GM23248 (cell line): ENCODE results near the gene ACSF2. TPM values are rescaled to one million over a fixed set of nuclear protein-coding genes. Genes with fewer than 3 reads are reported as not detected.
A peak's percentile ranks its signal among the peaks of the same experiment; 100 is the strongest.
"Not testable (repeated sequence)": the region's sequence is repeated elsewhere in the genome, so short reads cannot be mapped to it uniquely, and the experiment has no call there.

Source experiments
- DNase-seq: peaks from one replicate; pipeline ENCODE4 v3.0.0-alpha.2; 2015
- H2AFZ ChIP-seq: fragments of 200-600 bp; sonication (generic); 2 replicates; pipeline ENCODE4 v1.6.1; 2016; ENCODE audit warnings: antibody characterized with exemption
- H3F3A ChIP-seq: fragments of 200-600 bp; sonication (generic); 2 replicates; pipeline ENCODE4 v1.6.1; 2016; ENCODE audit warnings: mild to moderate bottlenecking, antibody characterized with exemption, mixed run types; ENCODE audit not compliant: insufficient read depth
- H3K27ac ChIP-seq: fragments of 200-600 bp; sonication (generic); 2 replicates; pipeline ENCODE4 v1.5.1; 2016; ENCODE audit warnings: mild to moderate bottlenecking
- H3K27me3 ChIP-seq: fragments of 200-600 bp; sonication (generic); replicated peaks from 2 replicates; pipeline ENCODE4 v1.6.1; 2016; ENCODE audit warnings: mild to moderate bottlenecking; ENCODE audit not compliant: insufficient read depth
- H3K36me3 ChIP-seq: fragments of 200-600 bp; sonication (generic); 2 replicates; pipeline ENCODE4 v1.6.1; 2016; ENCODE audit warnings: low read depth, mild to moderate bottlenecking
- H3K4me1 ChIP-seq: fragments of 200-600 bp; sonication (generic); 2 replicates; pipeline ENCODE4 v1.6.1; 2016; ENCODE audit warnings: mild to moderate bottlenecking; ENCODE audit not compliant: insufficient read depth
- H3K4me2 ChIP-seq: fragments of 200-600 bp; sonication (generic); one replicate; pipeline ENCODE4 v1.6.1; 2016; ENCODE audit warnings: mild to moderate bottlenecking; ENCODE audit not compliant: unreplicated experiment
- H3K4me3 ChIP-seq: fragments of 200-600 bp; sonication (generic); 2 replicates; pipeline ENCODE4 v1.5.1; 2016; ENCODE audit warnings: mild to moderate bottlenecking
- H3K79me2 ChIP-seq: fragments of 200-600 bp; sonication (generic); 2 replicates; pipeline ENCODE4 v1.6.1; 2016; ENCODE audit warnings: mild to moderate bottlenecking; ENCODE audit not compliant: insufficient read depth
- H3K9ac ChIP-seq: fragments of 200-600 bp; sonication (generic); 2 replicates; pipeline ENCODE4 v1.6.1; 2016; ENCODE audit warnings: mild to moderate bottlenecking
- H3K9me2 ChIP-seq: fragments of 200-600 bp; sonication (generic); 2 replicates; pipeline ENCODE4 v1.6.1; 2016; ENCODE audit warnings: mixed run types, mild to moderate bottlenecking, moderate library complexity; ENCODE audit not compliant: insufficient read depth
- H3K9me3 ChIP-seq: fragments of 200-600 bp; sonication (generic); one replicate; pipeline ENCODE4 v1.6.1; 2017; ENCODE audit warnings: low read depth
- H4K20me1 ChIP-seq: fragments of 200-600 bp; sonication (generic); 2 replicates; pipeline ENCODE4 v1.6.0; 2016; ENCODE audit not compliant: insufficient read depth
- EZH2 ChIP-seq: fragments of 200-600 bp; sonication (generic); IDR thresholded peaks from 2 replicates; pipeline ENCODE4 v1.6.1; 2018; ENCODE audit warnings: antibody characterized with exemption, mild to moderate bottlenecking; ENCODE audit not compliant: insufficient read depth, poor library complexity, severe bottlenecking
- EZH2phosphoT487 ChIP-seq: fragments of 200-600 bp; sonication (generic); IDR thresholded peaks from 2 replicates; pipeline ENCODE4 v1.6.1; 2018; ENCODE audit warnings: antibody characterized with exemption, moderate library complexity, mild to moderate bottlenecking, low read depth; ENCODE audit not compliant: insufficient read depth
- WGBS, 2 experiments: methylation state at CpG; one replicate each; pipeline ENCODE4 v1.1.6; 2015 to 2017; ENCODE audit warnings: low lambda C conversion rate in 2 of 2, low coverage in 1 of 2; ENCODE audit errors: missing lambda C conversion rate in 2 of 2; 5-methylcytosine and 5-hydroxymethylcytosine counted together
- in situ Hi-C: fragments of 300-500 bp; cut with MboI; formaldehyde crosslinking; loops from 2 replicates; pipeline ENCODE4 v1.15.0; 2020
- polyA plus RNA-seq: library from polyadenylated mRNA; unstranded; fragments of >200 nt; fragmentation: Nextera tagmentation; extraction: Ambion mirVana; gene quantifications from 2 replicates; pipeline ENCODE4 v1.2.1, GENCODE V29; 2016
- total RNA-seq: library from RNA; depleted of rRNA; stranded (reverse); fragments of >200 nt; shearing (Covaris generic); gene quantifications from 2 replicates; pipeline ENCODE4 v1.2.3, GENCODE V29; 2014

Gene ACSF2
- total and polyA plus RNA-seq, 2 experiments from 2014 or later, result 3.7 to 8.6 TPM

- WGBS, 2 experiments, result 96 to 97% methylated on average over 9 of the region's 9 CpGs
- peaks cover 25% of the 10 kb centered on the region for H3F3A ChIP-seq
- H3K36me3 ChIP-seq, result no peaks in the 10 kb centered on the region
- H2AFZ ChIP-seq, result no peak overlapping the region
- no peak overlapping the region for H3K4me3 ChIP-seq
- no peaks in the 10 kb centered on the region for H3K9me3 ChIP-seq
- TF ChIP-seq EZH2, result no peak
- TF ChIP-seq EZH2phosphoT487, result no peak
- no peak overlapping the region for H3K27ac ChIP-seq
- in situ Hi-C loops, result no loop called here
- no peaks in the 10 kb centered on the region for H3K27me3 ChIP-seq
- H4K20me1 ChIP-seq, result no peaks in the 10 kb centered on the region
- H3K9ac ChIP-seq, result no peak overlapping the region
- no peaks in the 10 kb centered on the region for H3K9me2 ChIP-seq
- H3K4me2 ChIP-seq, result no peak overlapping the region
- H3K4me1 ChIP-seq, result peaks cover 23% of the 10 kb centered on the region
- no peak for DNase-seq
- no peaks in the 10 kb centered on the region for H3K79me2 ChIP-seq
Measured at GRCh38 chr17:50424246-50424995, 1.6 kb upstream of the ACSF2 start.

DNA sequence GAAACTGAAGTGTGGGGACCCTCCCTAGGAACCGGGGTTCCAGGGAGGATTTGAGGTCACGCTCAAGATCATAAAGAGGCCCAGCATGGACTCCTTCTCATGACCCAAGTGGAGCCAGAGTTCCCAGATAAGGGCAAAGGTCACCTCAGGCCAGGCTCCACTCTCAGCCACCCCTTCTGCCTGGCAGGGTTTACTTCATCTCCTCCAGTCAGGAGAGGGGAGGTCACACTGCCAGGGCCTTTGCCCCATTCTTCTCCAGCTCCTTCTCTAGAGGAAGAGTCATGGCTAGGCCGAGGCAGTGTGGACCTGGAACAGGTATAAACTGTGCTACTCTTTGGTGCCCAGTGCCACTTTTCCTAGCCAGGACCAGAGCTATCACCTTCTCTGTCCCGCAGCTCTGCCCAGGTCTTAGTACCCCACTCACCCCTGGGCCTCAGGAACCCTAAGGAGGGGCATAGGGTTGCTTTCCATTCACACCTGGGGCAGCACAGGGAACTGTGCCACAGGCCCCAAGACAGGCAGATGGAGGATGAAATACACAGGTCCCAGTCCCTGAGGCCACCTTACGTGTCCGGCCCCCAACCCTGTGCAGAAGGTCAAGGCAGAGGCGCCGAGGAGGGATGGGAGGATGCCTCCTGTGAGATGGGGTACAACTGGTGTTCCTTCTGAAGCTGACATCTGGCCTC lies 879 bp upstream of the ACSF2 start:
- Histone ChIP-seq H3K27me3 (no peaks in the 10 kb centered on the region), H3K4me1 (peaks cover 23% of the 10 kb centered on the region), H3K27ac (no peak overlapping the region), H3F3A (peaks cover 24% of the 10 kb centered on the region), H3K9me3 (no peaks in the 10 kb centered on the region), H4K20me1 (no peaks in the 10 kb centered on the region), H3K9me2 (no peaks in the 10 kb centered on the region), H3K9ac (peak overlapping the region; percentile 80), H3K36me3 (no peaks in the 10 kb centered on the region), H3K4me3 (peak overlapping the region; percentile 80), H3K4me2 (peak overlapping the region; percentile 81), H3K79me2 (no peaks in the 10 kb centered on the region), H2AFZ (peak overlapping the region; percentile 94)
- TF ChIP-seq EZH2phosphoT487, result no peak
- no peak for TF ChIP-seq EZH2
- no peak for DNase-seq
- in situ Hi-C loops, result no loop called here
- 89 to 93% methylated on average over 8 of the region's 8 CpGs for WGBS, 2 experiments

DNA sequence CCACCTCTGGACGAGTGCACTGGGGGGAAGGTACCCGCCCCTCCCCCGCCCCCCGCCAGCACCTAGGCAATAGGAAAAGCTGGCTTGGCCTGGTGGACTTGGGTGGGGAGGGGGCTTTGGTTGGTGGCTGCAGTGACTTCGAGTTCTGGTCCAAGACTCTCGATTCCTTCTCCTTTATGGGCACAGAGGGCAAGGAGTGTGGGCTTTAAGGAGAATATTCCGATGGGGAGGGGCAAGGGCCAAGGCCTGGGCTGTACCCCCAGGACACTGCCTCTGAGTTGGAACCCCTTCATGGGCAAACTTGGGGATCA lies 409 bp downstream of the ACSF2 start:
- Histone ChIP-seq H3K9me2 (no peaks in the 10 kb centered on the region), H3K4me2 (peak overlapping the region; percentile 81), H3K4me3 (peak overlapping the region; percentile 80), H2AFZ (peak overlapping the region; percentile 94), H3F3A (peaks cover 11% of the 10 kb centered on the region; the same call in 1 of the 2 replicates), H3K9me3 (no peaks in the 10 kb centered on the region), H4K20me1 (no peaks in the 10 kb centered on the region), H3K27ac (peak overlapping the region; percentile 18; the same call in 1 of the 2 replicates), H3K27me3 (no peaks in the 10 kb centered on the region), H3K79me2 (no peaks in the 10 kb centered on the region), H3K9ac (peak overlapping the region; percentile 80), H3K36me3 (no peaks in the 10 kb centered on the region), H3K4me1 (peaks cover 18% of the 10 kb centered on the region)
- TF ChIP-seq EZH2 (no peak), EZH2phosphoT487 (no peak)
- DNase-seq, result no peak
- in situ Hi-C loops, result no loop called here
- WGBS, 2 experiments, result 0 to 1% methylated on average over 3 to 7 of the region's 7 CpGs

DNA sequence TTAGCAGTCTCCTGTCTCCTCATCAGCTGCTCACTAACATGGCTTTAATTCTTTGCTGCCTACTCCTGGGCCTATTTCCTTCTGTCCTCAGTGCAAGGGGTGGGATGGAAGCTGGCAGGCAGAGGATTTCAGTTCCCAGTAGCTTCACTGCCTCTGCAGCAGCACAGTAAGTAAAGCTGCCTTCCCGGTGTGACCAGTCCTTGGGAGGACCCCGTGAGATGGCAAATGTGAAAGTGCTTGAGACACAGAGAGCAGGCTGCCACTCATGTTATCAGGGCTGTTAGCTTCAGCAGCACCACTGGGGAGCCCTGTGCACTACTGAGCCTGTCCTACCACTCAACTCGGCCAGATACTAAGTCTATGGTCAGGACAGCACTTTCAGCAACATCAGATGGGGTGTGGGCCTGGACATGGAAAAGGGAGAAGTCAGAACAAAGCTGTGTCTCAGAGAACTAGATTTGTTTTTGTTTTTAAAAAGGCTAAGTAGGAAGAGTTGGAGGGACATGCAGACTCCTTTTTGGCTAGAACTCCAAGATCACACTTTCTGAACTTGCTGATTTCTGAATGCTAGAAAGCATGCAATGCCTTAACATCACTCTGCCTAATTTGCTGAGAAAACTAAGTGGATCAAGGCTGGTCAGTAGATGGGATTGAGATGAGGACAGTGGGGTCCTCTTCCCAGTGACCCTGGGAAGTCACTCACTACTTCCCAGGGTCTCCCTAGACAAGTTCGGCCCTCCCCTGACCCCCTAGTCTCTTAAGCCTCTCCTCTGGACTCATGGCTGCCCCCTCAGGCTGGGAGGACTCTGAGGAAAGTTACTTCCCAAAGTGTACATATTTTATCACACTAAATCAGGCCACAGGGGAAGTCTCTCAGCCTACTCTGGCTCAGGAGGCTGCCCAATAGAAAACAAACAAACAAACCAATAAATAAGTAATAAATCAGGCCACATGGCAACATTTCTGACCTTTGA lies 1.1 kb downstream of the ACSF2 start:
- H3K4me1 ChIP-seq, result peaks cover 13% of the 10 kb centered on the region; the same call in 1 of the 2 replicates
- in situ Hi-C loops, result no loop called here
- H3K4me3 ChIP-seq, result peak overlapping the region; percentile 80
- H3K9ac ChIP-seq, result peak overlapping the region; percentile 80
- H3K9me2 ChIP-seq, result no peaks in the 10 kb centered on the region
- H3K27me3 ChIP-seq, result no peaks in the 10 kb centered on the region
- peak overlapping the region; percentile 18; the same call in 1 of the 2 replicates for H3K27ac ChIP-seq
- H4K20me1 ChIP-seq, result no peaks in the 10 kb centered on the region
- WGBS, 2 experiments, result 4 to 18% methylated on average over 3 to 4 of the region's 4 CpGs
- TF ChIP-seq EZH2phosphoT487, result no peak
- H3F3A ChIP-seq, result 0 out of 2 replicates have a peak, but pooled peaks cover 7% of the 10 kb centered on the region
- H2AFZ ChIP-seq, result peak overlapping the region; percentile 94
- H3K9me3 ChIP-seq, result no peaks in the 10 kb centered on the region
- H3K4me2 ChIP-seq, result peak overlapping the region; percentile 81
- DNase-seq, result peak; percentile 56
- no peaks in the 10 kb centered on the region for H3K79me2 ChIP-seq
- no peaks in the 10 kb centered on the region for H3K36me3 ChIP-seq

DNA sequence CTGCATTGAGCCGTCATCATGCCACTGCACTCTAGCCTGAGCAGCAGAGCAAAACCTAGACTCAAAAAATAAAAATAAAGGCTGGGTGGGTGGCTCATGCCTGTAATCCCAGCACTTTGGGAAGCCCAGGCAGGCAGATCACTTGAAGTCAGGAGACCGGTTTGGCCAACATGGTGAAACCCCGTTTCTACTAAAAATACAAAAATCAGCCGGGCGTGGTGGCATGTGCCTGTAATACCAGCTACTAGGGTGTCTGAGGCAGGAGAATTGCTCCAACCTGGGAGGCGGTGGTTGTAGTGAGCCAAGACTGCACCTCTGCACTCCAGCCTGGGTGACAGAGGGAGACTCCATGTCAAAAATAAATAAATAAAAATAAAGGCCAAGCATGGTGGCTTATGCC lies 2.1 kb downstream of the ACSF2 start:
- DNase-seq, H3K9me2 ChIP-seq, in situ Hi-C loops, H3K27me3 ChIP-seq, H3K9ac ChIP-seq, H3K36me3 ChIP-seq, H3K27ac ChIP-seq, H3F3A ChIP-seq, H3K9me3 ChIP-seq, H3K4me3 ChIP-seq, H2AFZ ChIP-seq, H4K20me1 ChIP-seq, H3K4me2 ChIP-seq, H3K79me2 ChIP-seq: not testable (repeated sequence)
- peaks cover 13% of the 10 kb centered on the region; the same call in 1 of the 2 replicates for H3K4me1 ChIP-seq
- WGBS, 2 experiments, result 82 to 93% methylated on average over 6 of the region's 6 CpGs
